ENCODE data around the gene INPP5D.

The INPP5D gene

DNA sequence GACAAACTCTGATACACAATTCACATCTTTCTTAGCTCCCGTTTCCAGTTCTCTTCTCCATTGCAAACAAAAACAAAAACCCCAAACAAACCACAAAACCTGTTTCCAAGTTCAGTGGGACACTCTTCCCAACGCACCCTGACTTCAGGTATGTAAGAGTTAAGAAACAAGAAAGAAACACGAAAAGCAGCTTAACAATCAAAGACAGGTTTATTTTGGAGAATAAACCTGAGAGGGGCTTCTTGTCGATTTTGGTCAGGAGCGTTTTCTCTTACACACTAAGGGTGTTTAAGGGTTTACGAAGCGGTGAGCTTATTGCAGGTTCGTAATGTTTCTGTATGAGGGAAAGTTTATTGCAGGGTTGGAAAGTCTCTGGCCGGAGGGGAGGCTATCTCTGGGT lies 190.4 kb downstream of the INPP5D start:
- no peak for DNase-seq

DNA sequence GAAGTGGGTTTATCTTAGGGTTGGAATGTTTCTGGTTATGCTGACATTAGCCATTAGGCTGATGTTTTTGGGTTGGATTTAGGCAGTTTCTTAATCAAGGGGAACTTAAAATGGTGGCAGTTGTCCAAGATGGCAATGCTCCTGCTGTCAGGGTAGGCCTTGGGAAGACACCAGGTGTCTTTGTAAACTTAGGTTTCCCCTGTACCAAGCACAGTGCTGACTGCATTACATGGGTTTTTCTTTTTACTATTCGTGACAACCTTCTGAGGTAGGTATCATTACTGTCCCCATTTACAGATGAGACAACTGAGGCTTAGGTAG lies 190.8 kb downstream of the INPP5D start:
- DNase-seq = no peak

DNA sequence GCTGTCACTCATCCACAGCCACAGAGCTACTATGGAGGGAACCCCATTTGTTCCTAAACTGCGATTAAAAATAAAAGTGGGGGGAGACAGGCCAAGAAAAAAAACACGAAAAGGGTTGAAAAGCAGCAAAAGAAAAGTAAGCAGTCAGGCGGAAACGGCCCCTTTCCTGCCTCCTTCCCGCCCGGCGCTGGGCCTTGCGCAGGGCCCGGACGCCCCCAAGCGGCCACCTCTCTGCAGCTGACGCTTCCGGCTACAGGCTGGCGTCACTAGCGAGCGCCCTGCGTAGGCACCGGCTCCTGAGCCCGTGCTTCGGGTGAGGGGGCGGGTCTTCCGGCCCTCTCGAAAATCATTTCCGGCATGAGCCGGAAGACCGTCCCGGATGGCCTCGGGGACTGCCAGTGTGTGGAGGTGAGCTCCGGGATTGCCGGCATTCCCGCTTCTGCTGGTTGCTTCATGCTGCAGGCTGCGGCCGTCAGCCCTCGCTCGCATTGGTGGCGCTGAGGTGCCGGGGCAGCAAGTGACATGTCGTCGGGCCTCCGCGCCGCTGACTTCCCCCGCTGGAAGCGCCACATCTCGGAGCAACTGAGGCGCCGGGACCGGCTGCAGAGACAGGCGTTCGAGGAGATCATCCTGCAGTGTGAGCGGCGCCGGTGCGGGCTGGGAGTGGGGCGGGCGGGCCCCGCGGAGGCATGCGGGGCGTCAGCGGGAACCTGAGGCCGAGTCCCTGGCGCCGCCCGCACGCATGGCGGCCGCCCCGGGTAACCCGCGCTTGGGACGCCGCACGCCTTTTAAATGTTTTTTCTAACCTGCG lies 191.4 kb downstream of the INPP5D start, which contains the start of gene ATG16L1:
Gene ATG16L1 (plus strand): TSS at position 368 of the 811 bp plus-strand sequence. CDS start 155 bp downstream, at position 523.
- peak; percentile 94 for DNase-seq

DNA sequence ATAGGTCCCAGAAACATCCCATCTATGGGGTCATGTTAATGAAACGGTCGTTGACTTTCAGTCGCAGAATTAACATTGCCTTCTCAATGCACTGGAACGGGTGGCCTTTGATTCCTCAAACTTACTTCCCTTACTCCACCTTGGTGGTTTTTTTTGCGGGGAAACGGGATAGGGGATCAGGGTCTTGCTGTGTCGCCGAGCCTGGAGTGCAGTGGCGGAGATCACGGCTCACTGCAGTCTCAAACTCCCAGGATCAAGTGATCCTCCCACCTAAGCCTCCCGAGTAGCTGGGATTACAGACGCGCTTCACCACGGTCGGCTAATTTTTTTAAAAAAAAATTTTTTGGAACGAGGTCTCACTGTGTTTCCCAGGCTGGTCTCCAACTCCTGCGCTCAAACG lies 192.1 kb downstream of the INPP5D start:
- DNase-seq = no peak

DNA sequence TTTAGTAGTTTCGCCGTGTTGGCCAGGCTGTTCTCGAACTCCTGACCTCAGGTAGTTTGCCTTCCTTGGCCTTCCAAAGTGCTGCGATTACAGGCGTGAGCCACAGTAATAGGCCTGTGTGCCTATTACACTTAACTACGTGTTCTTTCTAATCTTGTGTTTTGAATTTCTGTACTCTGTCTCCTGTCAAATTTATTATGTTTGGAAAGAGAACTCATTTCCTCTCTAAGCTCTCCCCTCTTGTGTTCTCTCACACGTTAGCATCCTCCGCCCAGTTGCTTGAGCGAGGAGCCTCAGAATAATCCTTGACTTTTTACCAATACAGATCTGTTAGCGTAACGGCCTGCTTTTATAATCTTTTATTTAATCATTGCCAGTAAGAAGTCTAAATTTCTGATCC lies 195.0 kb downstream of the INPP5D start:
- DNase-seq = no peak

DNA sequence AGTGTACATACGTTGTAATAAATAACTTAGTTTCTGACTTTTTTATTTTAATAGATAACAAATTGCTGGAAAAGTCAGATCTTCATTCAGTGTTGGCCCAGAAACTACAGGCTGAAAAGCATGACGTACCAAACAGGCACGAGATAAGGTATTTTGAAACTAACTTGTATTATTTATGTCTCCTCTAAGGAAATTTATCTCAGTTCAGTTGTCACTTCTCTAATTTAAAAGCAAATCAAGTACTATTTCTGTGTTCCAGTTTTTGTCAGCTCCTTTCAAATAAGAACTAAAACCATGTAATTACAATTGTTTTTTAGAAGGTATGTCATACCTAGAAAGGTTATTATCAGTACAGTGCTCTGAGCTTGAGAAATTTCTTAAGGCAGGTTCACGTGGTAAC lies 195.9 kb downstream of the INPP5D start:
- DNase-seq = no peak
